Gastrocnemius medialis (tissue), 4 donors: ENCODE results near the gene HSPB8. TPM values are rescaled to one million over a fixed set of nuclear protein-coding genes. Genes with fewer than 3 reads are reported as not detected.

Source experiments
- ATAC-seq, 2 donors: fragments of 150-250 bp; one replicate each; pipeline ENCODE4 v1.9.1; 2016
- DNase-seq, 2 donors: peaks; one replicate each; pipeline ENCODE4 v3.0.0-alpha.2; 2019
- H3K27ac ChIP-seq, 4 donors: fragments of 200-600 bp; sonication (generic); 1 replicate in 1 of 4; 2 replicates in 3 of 4; pipeline ENCODE4 v1.5.1; 2016 to 2018; ENCODE audit warnings: mild to moderate bottlenecking in 2 of 4, moderate library complexity in 1 of 4
- H3K27me3 ChIP-seq, 3 donors: fragments of 200-600 bp; sonication (generic) in 2 of 3; 1 replicate in 1 of 3; 2 replicates in 2 of 3; pipeline versions ENCODE4 v1.5.1 to v1.6.0; 2016 to 2019; ENCODE audit warnings: mild to moderate bottlenecking in 1 of 3, moderate library complexity in 1 of 3
- H3K36me3 ChIP-seq, 2 donors: fragments of 200-600 bp; sonication (generic) in 1 of 2; one replicate each; pipeline ENCODE4 v1.5.1; 2017 to 2018
- H3K4me1 ChIP-seq, 2 donors: fragments of 200-600 bp; sonication (generic) in 1 of 2; one replicate each; pipeline ENCODE4 v1.5.1; 2016 to 2017; ENCODE audit warnings: mild to moderate bottlenecking in 2 of 2
- H3K4me3 ChIP-seq, 4 donors: fragments of 200-600 bp; sonication (generic) in 3 of 4; 1 replicate in 1 of 4; 2 replicates in 3 of 4; pipeline ENCODE4 v1.5.1; 2016 to 2019; ENCODE audit warnings: mild to moderate bottlenecking in 2 of 4
- H3K9me3 ChIP-seq, 3 donors: fragments of 200-600 bp; sonication (generic) in 2 of 3; 1 replicate in 1 of 3; 2 replicates in 2 of 3; pipeline ENCODE4 v1.5.1; 2016 to 2019
- POLR2A ChIP-seq, 2 donors: fragments of 450-650 bp; IDR thresholded peaks; one replicate each; pipeline ENCODE4 v1.6.1; 2017; ENCODE audit warnings: antibody characterized with exemption in 2 of 2, mild to moderate bottlenecking in 2 of 2, moderate library complexity in 2 of 2
- in situ Hi-C, 4 donors: fragments of 200-750 bp; cut with MboI; loops; one replicate each; pipeline versions ENCODE4 v1.15.0 to v1.8.0; 2017; ENCODE audit warnings: low sequenced_read_pairs in 4 of 4
- intact Hi-C: fragments of 100-400 bp; cut with DNase I; formaldehyde crosslinking; loops from one replicate; pipeline ENCODE4 v1.15.1; 2023; ENCODE audit warnings: low total_unique reads
- total RNA-seq, 4 donors: library from RNA; depleted of rRNA; stranded (reverse); fragments of >200 nt; gene quantifications; one replicate each; pipeline versions ENCODE4 v1.1.0 to v1.2.3, GENCODE V29; 2016
- TF ChIP-seq, protein P1 (sequence below), 5 experiments: fragments of 450-650 bp in 3 of 5; fragments of 200-600 bp in 2 of 5; sonication (generic) in 2 of 5; IDR thresholded peaks in 4 of 5; conservative IDR thresholded peaks in 1 of 5; 1 replicate in 4 of 5; 2 replicates in 1 of 5; pipeline ENCODE4 v1.5.1; 2016 to 2019; ENCODE audit warnings: antibody characterized with exemption in 5 of 5, mild to moderate bottlenecking in 3 of 5, moderate library complexity in 3 of 5

The HSPB8 gene
- total RNA-seq, 4 donors from 2014 or later: 552 to 742 (median 604) TPM

GRCh38 chr12:119177056-119177325 lies 1.7 kb upstream of the HSPB8 start:
- in situ Hi-C loops (no loop called here), intact Hi-C loops (loop anchor here (10.0 kb wide), 3 partner anchors 642 to 1042 kb away; partner anchors contain the start of genes PEBP1, SUDS3 and TAOK3)
- TF ChIP-seq POLR2A (IDR thresholded peaks at IDR 0.05): no peak
- TF ChIP-seq, protein P1, sequence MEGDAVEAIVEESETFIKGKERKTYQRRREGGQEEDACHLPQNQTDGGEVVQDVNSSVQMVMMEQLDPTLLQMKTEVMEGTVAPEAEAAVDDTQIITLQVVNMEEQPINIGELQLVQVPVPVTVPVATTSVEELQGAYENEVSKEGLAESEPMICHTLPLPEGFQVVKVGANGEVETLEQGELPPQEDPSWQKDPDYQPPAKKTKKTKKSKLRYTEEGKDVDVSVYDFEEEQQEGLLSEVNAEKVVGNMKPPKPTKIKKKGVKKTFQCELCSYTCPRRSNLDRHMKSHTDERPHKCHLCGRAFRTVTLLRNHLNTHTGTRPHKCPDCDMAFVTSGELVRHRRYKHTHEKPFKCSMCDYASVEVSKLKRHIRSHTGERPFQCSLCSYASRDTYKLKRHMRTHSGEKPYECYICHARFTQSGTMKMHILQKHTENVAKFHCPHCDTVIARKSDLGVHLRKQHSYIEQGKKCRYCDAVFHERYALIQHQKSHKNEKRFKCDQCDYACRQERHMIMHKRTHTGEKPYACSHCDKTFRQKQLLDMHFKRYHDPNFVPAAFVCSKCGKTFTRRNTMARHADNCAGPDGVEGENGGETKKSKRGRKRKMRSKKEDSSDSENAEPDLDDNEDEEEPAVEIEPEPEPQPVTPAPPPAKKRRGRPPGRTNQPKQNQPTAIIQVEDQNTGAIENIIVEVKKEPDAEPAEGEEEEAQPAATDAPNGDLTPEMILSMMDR (IDR thresholded peaks at IDR 0.05 in 4 of 5, conservative IDR thresholded peaks at IDR 0.05 in 1 of 5): no peak
- Histone ChIP-seq H3K27me3 (no peaks in the 10 kb centered on the region), H3K36me3 (peaks cover 0 to 2% of the 10 kb centered on the region in 2 donors), H3K4me3 (peak overlapping the region in 3 of 4 donors; percentile 24 to 61 (median 45)), H3K9me3 (no peaks in the 10 kb centered on the region), H3K27ac (peak overlapping the region; percentile 97 to 100 (median 98)), H3K4me1 (peaks cover 27 to 29% of the 10 kb centered on the region in 2 donors)
- no peak for ATAC-seq
- DNase-seq: no peak

DNA sequence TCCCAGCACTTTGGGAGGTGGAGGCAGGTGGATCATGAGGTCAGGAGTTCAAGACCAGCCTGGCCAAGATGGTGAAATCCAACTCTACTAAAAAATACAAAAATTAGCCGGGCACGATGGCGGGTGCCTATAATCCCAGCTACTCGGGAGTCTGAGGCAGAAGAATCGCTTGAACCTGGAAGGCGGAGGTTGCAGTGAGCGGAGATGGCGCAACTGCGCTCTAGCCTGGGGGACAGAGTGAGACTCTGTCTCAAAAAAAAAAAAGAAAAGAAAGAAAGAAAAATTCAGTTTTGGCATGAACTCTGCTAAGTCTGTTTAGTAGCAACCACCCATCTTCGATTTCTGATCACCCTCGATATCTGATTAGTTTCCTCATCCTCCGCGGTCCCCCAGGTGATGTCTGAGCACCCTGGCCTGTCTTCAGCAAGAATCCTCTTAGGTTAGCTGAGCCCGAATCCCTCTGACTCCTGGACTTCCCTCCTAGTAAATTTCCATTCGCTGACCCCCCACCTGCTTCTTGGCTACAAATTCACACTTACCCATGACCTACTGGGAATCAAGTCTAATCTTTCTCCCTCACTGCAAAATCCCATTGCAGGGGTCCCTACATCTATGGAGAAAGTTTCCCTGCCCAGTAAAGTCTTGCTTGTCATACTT lies 879 bp upstream of the HSPB8 start:
- H3K27ac ChIP-seq: peak overlapping the region; percentile 97 to 100 (median 98)
- no peak for DNase-seq
- H3K36me3 ChIP-seq: peaks cover 0 to 2% of the 10 kb centered on the region in 2 donors
- intact Hi-C loops (loop anchor here (1.0 to 10.0 kb wide), 4 partner anchors 20 to 1043 kb away; partner anchors contain the start of genes PEBP1, SUDS3 and TAOK3), in situ Hi-C loops (no loop called here)
- H3K4me3 ChIP-seq: peak overlapping the region in 3 of 4 donors; percentile 7 to 95 (median 11)
- ATAC-seq: no peak
- H3K9me3 ChIP-seq: no peaks in the 10 kb centered on the region
- H3K4me1 ChIP-seq: peaks cover 31 to 32% of the 10 kb centered on the region in 2 donors
- TF ChIP-seq, protein P1 (IDR thresholded peaks at IDR 0.05 in 4 of 5, conservative IDR thresholded peaks at IDR 0.05 in 1 of 5): no peak
- no peak for TF ChIP-seq POLR2A (IDR thresholded peaks at IDR 0.05)
- H3K27me3 ChIP-seq: no peaks in the 10 kb centered on the region

DNA sequence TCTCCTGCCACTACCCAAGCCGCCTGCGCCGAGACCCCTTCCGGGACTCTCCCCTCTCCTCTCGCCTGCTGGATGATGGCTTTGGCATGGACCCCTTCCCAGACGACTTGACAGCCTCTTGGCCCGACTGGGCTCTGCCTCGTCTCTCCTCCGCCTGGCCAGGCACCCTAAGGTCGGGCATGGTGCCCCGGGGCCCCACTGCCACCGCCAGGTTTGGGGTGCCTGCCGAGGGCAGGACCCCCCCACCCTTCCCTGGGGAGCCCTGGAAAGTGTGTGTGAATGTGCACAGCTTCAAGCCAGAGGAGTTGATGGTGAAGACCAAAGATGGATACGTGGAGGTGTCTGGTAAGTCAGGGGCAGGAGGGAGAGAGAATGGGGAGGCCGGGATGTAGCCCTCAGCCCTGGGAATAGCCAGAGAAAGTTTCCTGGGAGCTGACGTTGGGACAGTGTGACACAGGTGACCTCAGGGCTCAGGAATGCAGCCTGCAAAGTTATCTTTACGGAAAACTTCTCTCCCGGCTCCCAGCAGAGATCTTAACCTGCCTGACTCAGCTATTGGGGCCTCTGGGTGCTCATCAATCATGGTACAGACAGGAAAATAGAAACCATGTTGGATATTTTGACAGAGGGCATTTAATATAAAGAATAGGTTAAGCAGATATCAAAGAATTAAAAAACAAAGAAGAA lies 747 bp downstream of the HSPB8 start:
- Histone ChIP-seq H3K9me3 (no peaks in the 10 kb centered on the region), H3K27ac (peak overlapping the region; percentile 98 to 100 (median 100)), H3K36me3 (peaks cover 0 to 2% of the 10 kb centered on the region in 2 donors), H3K4me3 (peak overlapping the region; percentile 74 to 95 (median 93)), H3K27me3 (no peaks in the 10 kb centered on the region), H3K4me1 (peaks cover 34 to 46% of the 10 kb centered on the region in 2 donors)
- peak; percentile 11 to 13 for ATAC-seq
- in situ Hi-C loops (no loop called here), intact Hi-C loops (loop anchor here (2.0 to 10.0 kb wide), 5 partner anchors 29 to 1647 kb away; partner anchors contain the start of genes PEBP1, SUDS3 and TAOK3)
- TF ChIP-seq, protein P1 (IDR thresholded peaks at IDR 0.05 in 4 of 5, conservative IDR thresholded peaks at IDR 0.05 in 1 of 5): no peak
- peak in 1 of 2 donors; percentile 26 for TF ChIP-seq POLR2A (IDR thresholded peaks at IDR 0.05)
- DNase-seq: peak; percentile 68 to 74

- in situ Hi-C loops (no loop called here), intact Hi-C loops (loop anchor here (2.0 to 5.0 kb wide), 2 partner anchors 28 to 1648 kb away; no protein-coding TSS in a partner anchor)
- Histone ChIP-seq H3K9me3 (no peaks in the 10 kb centered on the region), H3K36me3 (peaks cover 0 to 2% of the 10 kb centered on the region in 2 donors), H3K27ac (peak overlapping the region; percentile 98 to 100 (median 100)), H3K27me3 (no peaks in the 10 kb centered on the region), H3K4me1 (peaks cover 40 to 55% of the 10 kb centered on the region in 2 donors), H3K4me3 (peak overlapping the region; percentile 74 to 95 (median 93))
- TF ChIP-seq, protein P1 (IDR thresholded peaks at IDR 0.05 in 4 of 5, conservative IDR thresholded peaks at IDR 0.05 in 1 of 5): no peak
- peak; percentile 63 to 69 for TF ChIP-seq POLR2A (IDR thresholded peaks at IDR 0.05)
- DNase-seq: peak; percentile 78 to 80
- peak; percentile 8 to 18 for ATAC-seq
These were observed 1.8 kb downstream of the HSPB8 start for GRCh38 chr12:119180380-119181040.
